Astrocyte of the spinal cord (primary cell): ENCODE results near the gene ZNF592.

Experiments used
- DNase-seq: peaks from one replicate; pipeline ENCODE4 v3.0.0; 2011; ENCODE audit warnings: low read depth, low spot score
- H3K4me3 ChIP-seq: 2 replicates; pipeline ENCODE4 v1.5.1; 2011; ENCODE audit warnings: low read depth, mild to moderate bottlenecking, low read length, moderate library complexity
- in situ Hi-C: cut with HindIII; loops from 2 replicates; pipeline ENCODE4 v1.10.0; 2017; ENCODE audit warnings: low sequenced_read_pairs
- TF ChIP-seq, protein P1 (sequence below): IDR thresholded peaks from 2 replicates; pipeline ENCODE4 v1.5.1; 2012; ENCODE audit warnings: low read depth, mild to moderate bottlenecking, low read length, inconsistent platforms

The ZNF592 gene

DNA sequence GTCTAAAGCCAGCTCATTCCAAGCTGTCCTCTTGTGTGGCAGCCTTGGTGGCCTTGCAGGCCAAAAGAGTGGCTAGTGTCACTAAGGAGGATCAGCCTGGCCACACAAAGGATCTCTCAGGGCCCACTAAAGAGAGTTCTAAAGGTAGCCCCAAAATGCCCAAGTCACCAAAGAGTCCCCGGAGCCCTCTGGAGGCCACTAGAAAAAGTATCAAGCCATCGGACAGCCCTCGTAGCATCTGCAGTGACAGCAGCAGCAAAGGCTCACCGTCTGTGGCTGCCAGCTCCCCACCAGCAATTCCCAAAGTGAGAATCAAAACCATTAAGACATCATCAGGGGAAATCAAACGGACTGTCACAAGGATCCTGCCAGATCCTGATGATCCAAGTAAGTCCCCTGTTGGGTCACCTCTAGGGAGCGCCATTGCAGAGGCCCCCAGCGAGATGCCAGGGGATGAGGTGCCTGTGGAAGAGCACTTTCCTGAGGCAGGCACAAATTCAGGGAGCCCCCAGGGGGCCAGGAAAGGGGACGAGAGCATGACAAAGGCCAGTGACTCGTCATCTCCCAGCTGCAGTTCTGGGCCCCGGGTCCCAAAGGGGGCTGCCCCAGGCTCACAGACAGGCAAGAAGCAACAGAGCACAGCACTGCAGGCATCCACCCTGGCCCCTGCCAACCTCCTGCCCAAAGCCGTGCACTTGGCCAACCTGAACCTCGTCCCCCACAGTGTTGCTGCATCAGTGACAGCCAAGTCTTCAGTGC lies 35.3 kb downstream of the ZNF592 start:
- in situ Hi-C loops = no loop called here
- no peak for DNase-seq
- no peak overlapping the region for H3K4me3 ChIP-seq
- TF ChIP-seq, protein P1, sequence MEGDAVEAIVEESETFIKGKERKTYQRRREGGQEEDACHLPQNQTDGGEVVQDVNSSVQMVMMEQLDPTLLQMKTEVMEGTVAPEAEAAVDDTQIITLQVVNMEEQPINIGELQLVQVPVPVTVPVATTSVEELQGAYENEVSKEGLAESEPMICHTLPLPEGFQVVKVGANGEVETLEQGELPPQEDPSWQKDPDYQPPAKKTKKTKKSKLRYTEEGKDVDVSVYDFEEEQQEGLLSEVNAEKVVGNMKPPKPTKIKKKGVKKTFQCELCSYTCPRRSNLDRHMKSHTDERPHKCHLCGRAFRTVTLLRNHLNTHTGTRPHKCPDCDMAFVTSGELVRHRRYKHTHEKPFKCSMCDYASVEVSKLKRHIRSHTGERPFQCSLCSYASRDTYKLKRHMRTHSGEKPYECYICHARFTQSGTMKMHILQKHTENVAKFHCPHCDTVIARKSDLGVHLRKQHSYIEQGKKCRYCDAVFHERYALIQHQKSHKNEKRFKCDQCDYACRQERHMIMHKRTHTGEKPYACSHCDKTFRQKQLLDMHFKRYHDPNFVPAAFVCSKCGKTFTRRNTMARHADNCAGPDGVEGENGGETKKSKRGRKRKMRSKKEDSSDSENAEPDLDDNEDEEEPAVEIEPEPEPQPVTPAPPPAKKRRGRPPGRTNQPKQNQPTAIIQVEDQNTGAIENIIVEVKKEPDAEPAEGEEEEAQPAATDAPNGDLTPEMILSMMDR = no peak

DNA sequence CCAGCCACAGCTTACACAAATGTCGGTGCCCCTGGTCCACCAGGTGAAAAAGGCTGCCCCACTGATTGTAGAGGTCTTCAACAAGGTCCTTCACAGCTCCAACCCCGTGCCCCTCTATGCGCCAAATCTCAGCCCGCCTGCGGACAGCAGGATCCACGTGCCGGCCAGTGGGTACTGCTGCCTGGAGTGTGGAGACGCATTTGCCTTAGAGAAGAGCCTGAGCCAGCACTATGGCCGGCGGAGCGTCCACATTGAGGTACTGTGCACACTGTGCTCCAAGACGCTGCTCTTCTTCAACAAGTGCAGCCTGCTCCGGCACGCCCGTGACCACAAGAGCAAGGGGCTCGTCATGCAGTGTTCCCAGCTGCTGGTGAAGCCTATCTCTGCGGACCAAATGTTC lies 35.9 kb downstream of the ZNF592 start:
- TF ChIP-seq, protein P1 = no peak
- in situ Hi-C loops = no loop called here
- no peak overlapping the region for H3K4me3 ChIP-seq
- no peak for DNase-seq

DNA sequence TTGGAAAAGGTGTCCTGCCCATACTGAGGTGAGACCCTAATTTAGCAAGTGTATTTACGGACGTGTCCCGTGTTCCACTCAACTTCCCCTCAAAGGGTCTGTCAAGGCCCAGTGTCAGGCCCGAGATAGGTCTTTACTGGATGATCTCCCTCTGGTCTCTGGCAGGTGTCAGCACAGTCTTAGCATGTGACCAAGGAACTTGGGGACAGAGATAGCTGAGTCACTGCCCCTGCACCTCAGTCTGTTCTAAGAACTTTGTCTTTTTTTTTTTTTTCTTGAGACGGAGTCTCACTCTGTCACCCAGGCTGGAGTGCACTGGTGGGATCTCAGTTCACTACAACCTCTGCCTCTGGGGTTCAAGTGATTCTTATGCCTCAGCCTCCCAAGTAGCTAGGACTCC lies 36.7 kb downstream of the ZNF592 start:
- in situ Hi-C loops = no loop called here
- no peak overlapping the region for H3K4me3 ChIP-seq
- TF ChIP-seq, protein P1 = no peak
- no peak for DNase-seq

GRCh38 chr15:84788500-84788899 lies 40.1 kb downstream of the ZNF592 start:
- TF ChIP-seq, protein P1 = no peak
- no peak overlapping the region for H3K4me3 ChIP-seq
- in situ Hi-C loops = no loop called here
- DNase-seq = no peak

- H3K4me3 ChIP-seq = no peak overlapping the region
- TF ChIP-seq, protein P1 = no peak
- DNase-seq = no peak
- in situ Hi-C loops = no loop called here
Observed at GRCh38 chr15:84789762-84790161, 41.4 kb downstream of the ZNF592 start.

- H3K4me3 ChIP-seq = no peak overlapping the region
- in situ Hi-C loops = no loop called here
- TF ChIP-seq, protein P1 = no peak
- no peak for DNase-seq
Observed at GRCh38 chr15:84790676-84791075, 42.3 kb downstream of the ZNF592 start.
